ENCODE data around the gene WDR86. TPM values are rescaled to one million over a fixed set of nuclear protein-coding genes. Genes with fewer than 3 reads are reported as not detected.
A peak's percentile ranks its signal among the peaks of the same experiment; 100 is the strongest.

The WDR86 gene
- total RNA-seq, 1 experiment from 2014 or later: not detected

DNA sequence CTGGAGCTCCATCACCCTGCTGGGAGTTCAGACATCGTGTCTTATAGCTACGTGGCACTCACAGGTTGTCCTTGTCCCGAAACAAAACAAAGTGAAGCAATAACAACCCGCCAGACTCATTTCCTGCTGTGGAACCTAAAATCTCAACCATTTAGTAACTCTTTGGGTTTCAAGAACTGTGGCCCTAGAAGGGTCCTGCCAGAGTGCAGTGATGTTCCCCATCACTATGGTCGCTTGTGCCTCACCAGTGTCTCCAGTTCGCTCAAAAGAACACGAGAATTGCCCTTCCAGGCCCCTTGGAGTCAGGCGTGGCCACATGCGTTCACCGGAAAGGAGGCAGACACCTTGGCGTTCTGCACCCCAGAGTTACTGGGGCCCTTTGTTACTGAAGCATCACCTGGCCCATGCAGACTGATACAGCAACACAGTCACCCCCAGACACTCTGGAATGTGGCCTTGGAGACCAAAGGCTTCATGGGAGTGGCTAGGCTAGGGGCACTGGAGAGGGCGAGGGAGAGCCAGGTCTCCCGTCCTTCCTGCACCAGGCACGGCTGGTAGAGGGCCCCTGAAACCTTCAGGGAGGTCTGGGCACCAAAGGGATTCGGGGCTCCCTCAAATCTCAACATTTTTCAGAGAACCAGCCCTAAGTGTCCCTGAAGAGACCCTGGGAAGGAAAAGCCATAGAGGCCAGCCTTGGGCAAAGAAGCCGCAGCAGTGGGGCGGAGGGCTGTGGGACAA lies 29.2 kb upstream of the WDR86 start:
- TF ChIP-seq, protein P1, sequence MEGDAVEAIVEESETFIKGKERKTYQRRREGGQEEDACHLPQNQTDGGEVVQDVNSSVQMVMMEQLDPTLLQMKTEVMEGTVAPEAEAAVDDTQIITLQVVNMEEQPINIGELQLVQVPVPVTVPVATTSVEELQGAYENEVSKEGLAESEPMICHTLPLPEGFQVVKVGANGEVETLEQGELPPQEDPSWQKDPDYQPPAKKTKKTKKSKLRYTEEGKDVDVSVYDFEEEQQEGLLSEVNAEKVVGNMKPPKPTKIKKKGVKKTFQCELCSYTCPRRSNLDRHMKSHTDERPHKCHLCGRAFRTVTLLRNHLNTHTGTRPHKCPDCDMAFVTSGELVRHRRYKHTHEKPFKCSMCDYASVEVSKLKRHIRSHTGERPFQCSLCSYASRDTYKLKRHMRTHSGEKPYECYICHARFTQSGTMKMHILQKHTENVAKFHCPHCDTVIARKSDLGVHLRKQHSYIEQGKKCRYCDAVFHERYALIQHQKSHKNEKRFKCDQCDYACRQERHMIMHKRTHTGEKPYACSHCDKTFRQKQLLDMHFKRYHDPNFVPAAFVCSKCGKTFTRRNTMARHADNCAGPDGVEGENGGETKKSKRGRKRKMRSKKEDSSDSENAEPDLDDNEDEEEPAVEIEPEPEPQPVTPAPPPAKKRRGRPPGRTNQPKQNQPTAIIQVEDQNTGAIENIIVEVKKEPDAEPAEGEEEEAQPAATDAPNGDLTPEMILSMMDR (IDR thresholded peaks at IDR 0.05; ENCODE audit: unreplicated experiment): no peak
- DNase-seq: no peak
- H3K27ac Mint-ChIP-seq (ENCODE audit: unreplicated experiment): no peak overlapping the region
- BruUV-seq (replicated peaks): no TSS peak
- no peaks in the 10 kb centered on the region for H3K9me3 Mint-ChIP-seq (ENCODE audit: low read depth, unreplicated experiment)
- CTCF ChIA-PET: no interaction called here
- peak overlapping the region; percentile 64 for H3K4me3 Mint-ChIP-seq (ENCODE audit: low read depth, unreplicated experiment)
- H3K4me1 Mint-ChIP-seq (ENCODE audit: low read depth, unreplicated experiment): no peaks in the 10 kb centered on the region
- intact Hi-C loops (cut with micrococcal nuclease; ENCODE audit: unreplicated experiment): no loop called here
- H3K27me3 Mint-ChIP-seq (ENCODE audit: unreplicated experiment): peaks cover 68% of the 10 kb centered on the region
- H3K36me3 Mint-ChIP-seq (ENCODE audit: insufficient read depth, unreplicated experiment): no peaks in the 10 kb centered on the region

DNA sequence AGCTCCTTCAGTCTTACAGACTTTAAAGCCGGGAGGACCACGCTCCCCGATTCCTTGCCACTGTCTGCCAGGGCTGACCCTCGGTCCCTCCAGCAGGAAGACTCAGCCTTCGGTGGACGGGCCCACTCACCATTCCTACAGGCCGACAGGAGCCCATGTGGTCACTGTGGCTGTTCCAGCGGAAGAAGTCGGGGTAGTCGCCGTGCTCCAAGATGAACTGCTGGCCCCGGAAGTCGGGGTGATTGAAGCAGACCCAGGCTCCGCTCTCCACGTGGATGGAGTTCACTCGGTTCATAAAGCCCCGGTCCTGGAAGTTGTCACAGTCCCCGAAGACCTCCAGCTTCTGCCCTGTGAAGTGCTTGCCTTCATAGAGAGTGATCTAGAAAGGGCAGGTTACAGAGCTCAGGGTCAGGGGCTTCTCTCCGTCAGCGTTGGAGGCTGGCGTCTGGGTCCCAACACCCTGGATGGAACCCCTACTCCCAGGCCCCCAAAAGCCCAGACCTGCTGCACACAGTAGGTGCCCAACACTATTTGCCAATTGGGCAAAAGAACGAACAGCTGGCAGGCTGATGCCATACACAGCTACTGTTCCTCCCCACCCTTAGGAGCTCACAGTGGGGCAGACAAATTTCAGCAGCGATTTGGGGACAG lies 28.2 kb upstream of the WDR86 start:
- intact Hi-C loops (cut with micrococcal nuclease; ENCODE audit: unreplicated experiment): no loop called here
- BruUV-seq (replicated peaks): no TSS peak
- Mint-ChIP-seq H3K4me3 (ENCODE audit: low read depth, unreplicated experiment) (no peak overlapping the region), H3K9me3 (ENCODE audit: low read depth, unreplicated experiment) (no peaks in the 10 kb centered on the region), H3K27ac (ENCODE audit: unreplicated experiment) (no peak overlapping the region), H3K4me1 (ENCODE audit: low read depth, unreplicated experiment) (no peaks in the 10 kb centered on the region), H3K27me3 (ENCODE audit: unreplicated experiment) (peaks cover 68% of the 10 kb centered on the region), H3K36me3 (ENCODE audit: insufficient read depth, unreplicated experiment) (no peaks in the 10 kb centered on the region)
- TF ChIP-seq, protein P1 (IDR thresholded peaks at IDR 0.05; ENCODE audit: unreplicated experiment): no peak
- DNase-seq: no peak
- CTCF ChIA-PET: no interaction called here

DNA sequence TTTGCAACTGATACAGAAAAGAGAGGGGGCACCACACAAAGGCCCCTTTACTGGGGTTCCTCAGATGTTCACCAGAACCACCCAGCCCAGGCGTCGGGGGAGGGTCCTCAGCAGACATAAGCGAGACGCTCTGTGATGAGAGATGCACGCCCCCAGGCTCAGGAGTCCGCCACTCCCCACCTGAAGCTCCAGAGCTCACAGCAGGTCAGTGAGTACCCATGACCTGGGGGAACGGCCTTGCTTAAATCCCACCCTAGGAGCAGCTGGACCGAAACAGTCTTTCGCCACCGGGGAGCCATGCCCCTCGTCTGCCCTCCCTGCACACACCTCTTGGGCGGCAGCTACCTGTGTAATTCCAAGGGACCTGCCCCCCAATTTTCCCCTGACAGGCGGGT lies 27.3 kb upstream of the WDR86 start:
- intact Hi-C loops (cut with micrococcal nuclease; ENCODE audit: unreplicated experiment): no loop called here
- H3K27ac Mint-ChIP-seq (ENCODE audit: unreplicated experiment): no peak overlapping the region

DNA sequence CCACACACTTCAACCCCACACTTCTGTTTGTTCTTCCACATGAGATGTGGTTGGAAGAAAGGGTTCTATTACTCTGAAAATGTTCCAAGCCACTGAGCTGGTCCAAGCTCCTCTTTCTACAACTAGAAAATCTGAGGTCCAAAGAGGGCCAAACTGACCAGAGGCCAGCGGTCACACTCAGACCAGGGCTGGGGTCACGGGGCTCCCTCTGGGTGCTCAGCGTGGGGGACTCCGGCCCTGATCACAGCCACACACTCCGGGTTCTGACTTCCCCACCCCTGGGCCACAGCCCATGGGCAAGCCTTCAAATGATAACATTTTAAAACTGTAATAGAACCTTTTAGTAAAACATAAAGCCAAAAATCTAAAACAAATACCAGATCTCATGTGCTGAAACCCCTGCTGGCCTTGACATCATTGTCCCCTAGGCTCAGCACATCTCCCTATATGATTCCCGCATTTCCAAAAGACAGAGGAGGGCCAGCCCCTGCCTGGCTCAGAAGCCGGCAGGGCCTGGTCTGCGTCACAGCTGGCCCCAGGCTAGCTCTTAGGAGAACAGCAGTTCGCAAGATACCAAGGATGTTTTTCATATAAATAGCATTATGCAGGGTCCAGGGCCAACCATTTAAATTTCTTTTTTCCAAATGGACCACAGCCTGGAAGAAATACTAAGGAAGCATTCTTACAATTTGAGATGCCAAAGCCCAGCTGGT lies 26.8 kb upstream of the WDR86 start:
- intact Hi-C loops (cut with micrococcal nuclease; ENCODE audit: unreplicated experiment): no loop called here
- Mint-ChIP-seq H3K27ac (ENCODE audit: unreplicated experiment) (no peak overlapping the region), H3K4me1 (ENCODE audit: low read depth, unreplicated experiment) (no peaks in the 10 kb centered on the region), H3K36me3 (ENCODE audit: insufficient read depth, unreplicated experiment) (no peaks in the 10 kb centered on the region), H3K4me3 (ENCODE audit: low read depth, unreplicated experiment) (no peak overlapping the region), H3K27me3 (ENCODE audit: unreplicated experiment) (peaks cover 58% of the 10 kb centered on the region), H3K9me3 (ENCODE audit: low read depth, unreplicated experiment) (no peaks in the 10 kb centered on the region)
- no peak for DNase-seq
- TF ChIP-seq, protein P1 (IDR thresholded peaks at IDR 0.05; ENCODE audit: unreplicated experiment): no peak
- CTCF ChIA-PET: interaction anchor here (0.6 kb wide), 1 partner anchor 187 kb away, joined by 8 read pairs; no protein-coding TSS in a partner anchor
- no TSS peak for BruUV-seq (replicated peaks)

More for the DNA sequence above, 27.3 kb upstream of the WDR86 start:
- CTCF ChIA-PET: interaction anchor here (0.6 kb wide), 1 partner anchor 188 kb away, joined by 8 read pairs; no protein-coding TSS in a partner anchor
- Mint-ChIP-seq H3K27me3 (ENCODE audit: unreplicated experiment) (peaks cover 64% of the 10 kb centered on the region), H3K4me3 (ENCODE audit: low read depth, unreplicated experiment) (no peak overlapping the region), H3K36me3 (ENCODE audit: insufficient read depth, unreplicated experiment) (no peaks in the 10 kb centered on the region), H3K9me3 (ENCODE audit: low read depth, unreplicated experiment) (no peaks in the 10 kb centered on the region), H3K4me1 (ENCODE audit: low read depth, unreplicated experiment) (no peaks in the 10 kb centered on the region)
- BruUV-seq (replicated peaks): no TSS peak
- DNase-seq: no peak
- TF ChIP-seq, protein P1 (IDR thresholded peaks at IDR 0.05; ENCODE audit: unreplicated experiment): no peak
